ENCODE measurements around the gene RFC5.

DNA sequence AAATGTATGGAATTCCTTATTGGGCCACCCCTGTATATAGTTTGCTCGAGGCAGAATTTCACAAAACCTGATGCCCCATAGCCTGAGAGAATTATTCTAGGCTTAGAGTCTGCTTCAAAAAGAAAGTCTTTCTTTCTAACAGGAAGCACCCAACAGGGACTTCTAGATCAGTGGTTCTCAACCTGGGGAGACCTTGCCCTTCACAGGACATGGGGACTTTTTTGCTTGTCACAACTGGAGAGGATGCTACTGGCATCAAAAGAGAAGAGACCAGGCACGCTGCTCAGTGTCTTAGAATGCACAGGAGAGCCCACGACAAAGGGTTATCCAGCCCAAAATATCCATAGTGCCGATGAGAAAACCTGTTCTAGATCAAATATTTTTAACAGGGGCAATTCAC lies 25.6 kb downstream of the RFC5 start:
- TF ChIP-seq, protein P1, sequence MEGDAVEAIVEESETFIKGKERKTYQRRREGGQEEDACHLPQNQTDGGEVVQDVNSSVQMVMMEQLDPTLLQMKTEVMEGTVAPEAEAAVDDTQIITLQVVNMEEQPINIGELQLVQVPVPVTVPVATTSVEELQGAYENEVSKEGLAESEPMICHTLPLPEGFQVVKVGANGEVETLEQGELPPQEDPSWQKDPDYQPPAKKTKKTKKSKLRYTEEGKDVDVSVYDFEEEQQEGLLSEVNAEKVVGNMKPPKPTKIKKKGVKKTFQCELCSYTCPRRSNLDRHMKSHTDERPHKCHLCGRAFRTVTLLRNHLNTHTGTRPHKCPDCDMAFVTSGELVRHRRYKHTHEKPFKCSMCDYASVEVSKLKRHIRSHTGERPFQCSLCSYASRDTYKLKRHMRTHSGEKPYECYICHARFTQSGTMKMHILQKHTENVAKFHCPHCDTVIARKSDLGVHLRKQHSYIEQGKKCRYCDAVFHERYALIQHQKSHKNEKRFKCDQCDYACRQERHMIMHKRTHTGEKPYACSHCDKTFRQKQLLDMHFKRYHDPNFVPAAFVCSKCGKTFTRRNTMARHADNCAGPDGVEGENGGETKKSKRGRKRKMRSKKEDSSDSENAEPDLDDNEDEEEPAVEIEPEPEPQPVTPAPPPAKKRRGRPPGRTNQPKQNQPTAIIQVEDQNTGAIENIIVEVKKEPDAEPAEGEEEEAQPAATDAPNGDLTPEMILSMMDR (IDR thresholded peaks at IDR 0.05): no peak
- TF ChIP-seq POLR2A (IDR thresholded peaks at IDR 0.05) (no peak), POLR2AphosphoS5 (IDR thresholded peaks at IDR 0.05; ENCODE audit: insufficient read depth in 1 of 2, low read depth in 1 of 2) (no peak)

Data from vagina (tissue), 2 donors.